GM12878 (cell line): ENCODE data around the gene PNPLA8. TPM values are rescaled to one million over a fixed set of nuclear protein-coding genes. Genes with fewer than 3 reads are reported as not detected.

Source experiments
- ATAC-seq: fragments of 200-7000 bp; cut with Tn5 transposase; 3 replicates; pipeline ENCODE4 v1.9.1; 2020; ENCODE audit warnings: mild to moderate bottlenecking, moderate library complexity
- BruUV-seq: library from RNA; stranded (reverse); fragments of 400-500 nt; replicated peaks from 2 replicates; lab custom pipeline; 2021; lab: Mats Ljungman, UMichigan
- CTCF ChIA-PET: fragments of 300-600 bp; sonication (Branson Sonifier 250); formaldehyde crosslinking; extraction: SDS; loops from one replicate; lab custom pipeline; 2021; ENCODE audit warnings: inconsistent platforms; lab: Yijun Ruan, JAX
- POLR2A ChIA-PET: fragments of 350-600 bp; formaldehyde crosslinking; extraction: SDS; loops from one replicate; lab custom pipeline; 2021; ENCODE audit warnings: inconsistent platforms; lab: Charles Lee
- RAD21 ChIA-PET: fragments of 300-600 bp; sonication (Branson Sonifier 250); formaldehyde crosslinking; loops from one replicate; lab custom pipeline; 2023; ENCODE audit warnings: antibody characterized with exemption; ENCODE audit not compliant: unreplicated experiment; lab: Charles Lee
- SMC1A ChIA-PET: fragments of 300-600 bp; sonication (Branson Sonifier 250); formaldehyde crosslinking; loops from one replicate; lab custom pipeline; 2023; ENCODE audit not compliant: unreplicated experiment, uncharacterized antibody; lab: Charles Lee
- DNase-seq: peaks from one replicate; pipeline ENCODE4 v3.0.0-alpha.2; 2011; ENCODE audit warnings: low read depth, low spot score
- FAIRE-seq: peaks from 3 replicates; lab custom pipeline; 2011; peaks lifted over from hg19 to GRCh38; lab: Jason Lieb, UNC
- H2AFZ ChIP-seq: 2 replicates; pipeline ENCODE4 v1.6.0; 2011; ENCODE audit warnings: low read depth, low read length, control low read depth; ENCODE audit not compliant: control insufficient read depth
- H3K27ac ChIP-seq: 2 replicates; pipeline ENCODE4 v1.5.1; 2011; ENCODE audit warnings: control low read depth; ENCODE audit not compliant: control insufficient read depth, insufficient read depth
- H3K27me3 ChIP-seq, 2 experiments: replicated peaks in 1 of 2; 2 replicates each; pipeline versions ENCODE4 v1.6.0 to v1.6.1; 2011; ENCODE audit warnings: low read length in 1 of 2; ENCODE audit not compliant: control insufficient read depth in 2 of 2, insufficient read depth in 2 of 2
- H3K36me3 ChIP-seq, 2 experiments: 2 replicates each; pipeline ENCODE4 v1.5.1; 2011; ENCODE audit warnings: low read length in 1 of 2; ENCODE audit not compliant: control insufficient read depth in 2 of 2, insufficient read depth in 2 of 2
- H3K4me1 ChIP-seq: 2 replicates; pipeline ENCODE4 v1.6.1; 2011; ENCODE audit warnings: mild to moderate bottlenecking, low read length, moderate library complexity, mixed read lengths; ENCODE audit not compliant: control insufficient read depth, insufficient read depth
- H3K4me2 ChIP-seq: 2 replicates; pipeline ENCODE4 v1.6.0; 2011; ENCODE audit warnings: control low read depth; ENCODE audit not compliant: control insufficient read depth, insufficient read depth
- H3K4me3 ChIP-seq: fragments of 200-600 bp; sonication (generic); 2 replicates; pipeline ENCODE4 v1.5.1; 2016
- H3K79me2 ChIP-seq: 2 replicates; pipeline ENCODE4 v1.6.0; 2011; ENCODE audit warnings: low read length; ENCODE audit not compliant: control insufficient read depth, insufficient read depth
- H3K9ac ChIP-seq: 2 replicates; pipeline ENCODE4 v1.8.0; 2011; ENCODE audit warnings: low read length, control low read depth, mixed read lengths; ENCODE audit not compliant: control insufficient read depth, insufficient read depth
- H3K9me3 ChIP-seq: replicated peaks from 3 replicates; pipeline ENCODE4 v1.5.1; 2011; ENCODE audit warnings: mild to moderate bottlenecking, low read length; ENCODE audit not compliant: control insufficient read depth, insufficient read depth
- H4K20me1 ChIP-seq: 2 replicates; pipeline ENCODE4 v1.6.0; 2011; ENCODE audit not compliant: control insufficient read depth, insufficient read depth
- EGR1 ChIP-seq, 2 experiments: IDR thresholded peaks; 1 replicate in 1 of 2; 2 replicates in 1 of 2; pipeline ENCODE4 v1.6.1; 2011 to 2012; ENCODE audit warnings: low read depth in 2 of 2, low read length in 2 of 2, borderline replicate concordance in 1 of 2, mild to moderate bottlenecking in 1 of 2, moderate library complexity in 1 of 2
- EZH2 ChIP-seq: IDR thresholded peaks from 2 replicates; pipeline ENCODE4 v1.6.1; 2012; ENCODE audit warnings: low read depth, mild to moderate bottlenecking, control low read depth, inconsistent platforms, low read length, borderline replicate concordance; ENCODE audit not compliant: control insufficient read depth
- FOXM1 ChIP-seq: IDR thresholded peaks from 2 replicates; pipeline ENCODE4 v1.6.1; 2012; ENCODE audit warnings: low read depth, mild to moderate bottlenecking, inconsistent platforms, low read length, moderate library complexity
- NFIC ChIP-seq: IDR thresholded peaks from 2 replicates; pipeline ENCODE4 v1.6.1; 2012; ENCODE audit warnings: low read depth, mild to moderate bottlenecking, inconsistent platforms, low read length, moderate library complexity
- NFYB ChIP-seq: IDR thresholded peaks from 2 replicates; pipeline ENCODE4 v1.6.1; 2011; ENCODE audit warnings: low read depth, mild to moderate bottlenecking, low read length, improper control_type of control experiment, moderate library complexity; ENCODE audit not compliant: insufficient read depth
- NR2F1 ChIP-seq: fragments of 450-650 bp; conservative IDR thresholded peaks from 2 replicates; pipeline ENCODE4 v1.6.1; 2017; ENCODE audit warnings: mild to moderate bottlenecking
- RAD51 ChIP-seq: fragments of 450-650 bp; IDR thresholded peaks from 2 replicates; pipeline ENCODE4 v1.6.1; 2016; ENCODE audit warnings: moderate library complexity, mild to moderate bottlenecking, inconsistent platforms
- SREBF2 ChIP-seq: IDR thresholded peaks from 2 replicates; pipeline ENCODE4 v1.6.1; 2012; ENCODE audit warnings: mild to moderate bottlenecking, low read length
- STAT3 ChIP-seq: IDR thresholded peaks from 2 replicates; pipeline ENCODE4 v1.6.1; 2011; ENCODE audit warnings: low read depth, low read length, improper control_type of control experiment
- TARDBP ChIP-seq: IDR thresholded peaks from 2 replicates; pipeline ENCODE4 v1.6.1; 2016; ENCODE audit warnings: borderline replicate concordance
- TCF3 ChIP-seq: IDR thresholded peaks from 2 replicates; pipeline ENCODE4 v1.6.1; 2012; ENCODE audit warnings: low read depth, mild to moderate bottlenecking, low read length, borderline replicate concordance; ENCODE audit not compliant: insufficient read depth
- YBX1 ChIP-seq: fragments of 450-650 bp; IDR thresholded peaks from 2 replicates; pipeline ENCODE4 v1.6.1; 2016; ENCODE audit warnings: antibody characterized with exemption
- ZNF217 ChIP-seq: fragments of 450-650 bp; IDR thresholded peaks from 2 replicates; pipeline ENCODE4 v1.6.1; 2017; ENCODE audit warnings: antibody characterized with exemption, mild to moderate bottlenecking
- WGBS: methylation state at CpG from one replicate; pipeline ENCODE4 v1.1.6; 2016; ENCODE audit warnings: low lambda C conversion rate; ENCODE audit not compliant: insufficient replicate concordance, insufficient coverage; ENCODE audit errors: missing lambda C conversion rate; 5-methylcytosine and 5-hydroxymethylcytosine counted together
- in situ Hi-C: fragments of 300-500 bp; cut with MboI; formaldehyde crosslinking; loops from 9 replicates; pipeline ENCODE4 v1.14.3; 2018; ENCODE audit warnings: mixed read lengths
- intact Hi-C: fragments of 100-400 bp; cut with micrococcal nuclease; formaldehyde crosslinking; loops from one replicate; pipeline ENCODE4 v1.14.2; 2022; ENCODE audit not compliant: unreplicated experiment
- polyA plus RNA-seq, 11 experiments: library from polyadenylated mRNA; depleted of rRNA in 4 of 11; unstranded in 6 of 11; stranded (reverse) in 5 of 11; fragments of >200 nt; fragmentation: Nextera tagmentation in 4 of 11; fragmentation: Illumina TruSeq in 1 of 11; extraction: Ambion mirVana in 4 of 11; extraction: Trizol in 1 of 11; gene quantifications; 1 replicate in 1 of 11; 2 replicates in 10 of 11; pipeline versions ENCODE4 v1.2.1 to v1.2.3, GENCODE V29; 2011 to 2016; ENCODE audit warnings: inconsistent platforms in 2 of 11, missing spikeins in 2 of 11, low read depth in 1 of 11
- total RNA-seq, 4 experiments: library from RNA; depleted of rRNA in 3 of 4; stranded (reverse); fragments of >200 nt in 3 of 4; fragmentation: Illumina TruSeq in 1 of 4; extraction: Trizol in 1 of 4; gene quantifications; 2 replicates each; pipeline versions ENCODE4 v1.2.1 to v1.2.3, GENCODE V29; 2013 to 2021
- TF ChIP-seq, protein P1 (sequence below): fragments of 450-650 bp; IDR thresholded peaks from 2 replicates; pipeline ENCODE4 v1.6.1; 2014; ENCODE audit warnings: mild to moderate bottlenecking
- TF ChIP-seq, protein P2 (sequence below): IDR thresholded peaks from 2 replicates; pipeline ENCODE4 v1.6.1; 2011; ENCODE audit warnings: low read depth, mild to moderate bottlenecking, low read length, moderate library complexity, borderline replicate concordance; ENCODE audit errors: extremely low read depth

Gene PNPLA8
- total and polyA plus RNA-seq, 10 of the 15 experiments (the other 5 are each of a cell fraction or from before 2014, with no cell fraction given), result 8.0 to 16.3 (median 12.2) TPM

DNA sequence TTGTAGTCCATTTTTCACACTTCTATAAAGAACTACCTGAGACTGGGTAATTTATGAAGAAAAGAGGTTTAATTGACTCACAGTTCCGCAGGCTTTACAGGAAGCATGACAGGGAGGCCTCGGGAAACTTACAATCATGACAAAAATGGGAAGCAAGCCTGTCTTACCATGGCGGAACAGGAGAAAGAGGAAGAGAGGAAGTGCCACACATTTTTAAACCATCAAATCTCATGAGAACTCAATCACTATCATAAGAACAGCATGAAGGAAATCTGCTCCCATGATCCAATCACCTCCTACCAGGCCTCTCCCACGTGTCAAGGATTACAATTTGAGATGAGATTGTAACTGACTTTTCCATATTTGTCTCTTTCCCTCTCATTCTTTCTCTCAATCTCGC lies 9.3 kb upstream of the PNPLA8 start (continued):
- TF ChIP-seq EGR1 (IDR thresholded peaks at IDR 0.05; ENCODE audit: borderline replicate concordance in 1 of 2, low read depth in 2 of 2, low read length in 2 of 2), result no peak

DNA sequence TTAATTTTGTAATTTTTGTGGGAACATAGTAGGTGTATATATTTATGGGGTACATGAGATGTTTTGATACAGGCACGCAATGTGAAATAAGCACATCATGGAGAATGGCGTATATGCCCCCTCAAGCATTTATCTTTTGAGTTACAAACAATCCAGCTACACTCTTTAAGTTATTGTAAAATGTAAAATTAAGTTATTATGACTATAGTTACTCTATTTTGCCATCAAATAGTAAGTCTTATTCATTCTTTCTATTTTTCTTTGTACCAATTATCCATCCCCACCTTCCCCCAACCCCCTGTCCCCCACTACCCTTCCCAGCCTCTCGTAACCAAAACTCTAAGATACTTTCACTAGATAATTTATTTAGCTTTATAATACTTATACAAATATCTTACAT lies 7.8 kb upstream of the PNPLA8 start:
- ATAC-seq (no peak), DNase-seq (no peak)
- CTCF ChIA-PET, result no interaction called here
- RAD21 ChIA-PET, result no interaction called here
- BruUV-seq, result no TSS peak
- Histone ChIP-seq H3K36me3 (no peaks in the 10 kb centered on the region), H3K27me3 (no peaks in the 10 kb centered on the region), H3K4me3 (no peak overlapping the region), H3K4me1 (no peaks in the 10 kb centered on the region), H2AFZ (no peak overlapping the region), H4K20me1 (no peaks in the 10 kb centered on the region), H3K79me2 (no peaks in the 10 kb centered on the region)
- SMC1A ChIA-PET, result interaction anchor here (1.7 to 1.8 kb wide), 2 partner anchors 18 to 20 kb away, joined by 4 to 5 read pairs; no protein-coding TSS in a partner anchor
- POLR2A ChIA-PET, result interaction anchor here (0.6 kb wide), 1 partner anchor 15 kb away, joined by 5 read pairs; no protein-coding TSS in a partner anchor
- in situ Hi-C loops, result no loop called here
- TF ChIP-seq YBX1, result no peak
- no peak for TF ChIP-seq NFYB
- TF ChIP-seq TCF3, result no peak
- no peak for TF ChIP-seq SREBF2
- TF ChIP-seq, protein P1, sequence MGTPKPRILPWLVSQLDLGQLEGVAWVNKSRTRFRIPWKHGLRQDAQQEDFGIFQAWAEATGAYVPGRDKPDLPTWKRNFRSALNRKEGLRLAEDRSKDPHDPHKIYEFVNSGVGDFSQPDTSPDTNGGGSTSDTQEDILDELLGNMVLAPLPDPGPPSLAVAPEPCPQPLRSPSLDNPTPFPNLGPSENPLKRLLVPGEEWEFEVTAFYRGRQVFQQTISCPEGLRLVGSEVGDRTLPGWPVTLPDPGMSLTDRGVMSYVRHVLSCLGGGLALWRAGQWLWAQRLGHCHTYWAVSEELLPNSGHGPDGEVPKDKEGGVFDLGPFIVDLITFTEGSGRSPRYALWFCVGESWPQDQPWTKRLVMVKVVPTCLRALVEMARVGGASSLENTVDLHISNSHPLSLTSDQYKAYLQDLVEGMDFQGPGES, result no peak
- TF ChIP-seq NR2F1, result no peak
- no peak for TF ChIP-seq NFIC
- no peak for TF ChIP-seq RAD51
- TF ChIP-seq ZNF217, result no peak
- no peak for TF ChIP-seq EZH2
- no peak for TF ChIP-seq TARDBP
- TF ChIP-seq FOXM1, result no peak
- TF ChIP-seq, protein P2, sequence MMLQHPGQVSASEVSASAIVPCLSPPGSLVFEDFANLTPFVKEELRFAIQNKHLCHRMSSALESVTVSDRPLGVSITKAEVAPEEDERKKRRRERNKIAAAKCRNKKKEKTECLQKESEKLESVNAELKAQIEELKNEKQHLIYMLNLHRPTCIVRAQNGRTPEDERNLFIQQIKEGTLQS, result no peak
- TF ChIP-seq STAT3, result no peak
- TF ChIP-seq, all 136 proteins: peak for 0
- FAIRE-seq, result no peak
- H3K9ac ChIP-seq, result no peak overlapping the region
- intact Hi-C loops, result no loop called here
- H3K27ac ChIP-seq, result no peak overlapping the region
- H3K9me3 ChIP-seq, result no peaks in the 10 kb centered on the region
- no peak overlapping the region for H3K4me2 ChIP-seq
- 100% methylated on average over 3 of the region's 3 CpGs for WGBS
